Activated naive CD8-positive, alpha-beta T cell treated with anti-CD3 and anti-CD28 coated beads for 36 hours (primary cell): ENCODE results near the gene SPATA21. TPM values are rescaled to one million over a fixed set of nuclear protein-coding genes. Genes with fewer than 3 reads are reported as not detected.

Source experiments
- DNase-seq: peaks from one replicate; pipeline ENCODE4 v3.0.0; 2021
- H3K27ac Mint-ChIP-seq: one replicate; pipeline ENCODE4 v1.8.0; 2022; ENCODE audit warnings: mild to moderate bottlenecking, moderate library complexity, mixed read lengths
- H3K27me3 Mint-ChIP-seq: one replicate; pipeline ENCODE4 v1.8.0; 2022; ENCODE audit warnings: mild to moderate bottlenecking, mixed read lengths
- H3K36me3 Mint-ChIP-seq: one replicate; pipeline ENCODE4 v1.8.0; 2021; ENCODE audit warnings: mild to moderate bottlenecking, mixed read lengths
- H3K4me1 Mint-ChIP-seq: one replicate; pipeline ENCODE4 v1.8.0; 2021; ENCODE audit warnings: mixed read lengths
- H3K4me3 Mint-ChIP-seq: one replicate; pipeline ENCODE4 v1.8.0; 2022; ENCODE audit warnings: mild to moderate bottlenecking, moderate library complexity, mixed read lengths
- H3K9me3 Mint-ChIP-seq: one replicate; pipeline ENCODE4 v1.8.0; 2022; ENCODE audit warnings: mixed read lengths
- total RNA-seq, 2 experiments: library from RNA; stranded (reverse); gene quantifications; one replicate each; pipeline ENCODE4 v1.2.3, GENCODE V29; 2021

The SPATA21 gene
- total RNA-seq, 2 experiments from 2014 or later, result not detected

DNA sequence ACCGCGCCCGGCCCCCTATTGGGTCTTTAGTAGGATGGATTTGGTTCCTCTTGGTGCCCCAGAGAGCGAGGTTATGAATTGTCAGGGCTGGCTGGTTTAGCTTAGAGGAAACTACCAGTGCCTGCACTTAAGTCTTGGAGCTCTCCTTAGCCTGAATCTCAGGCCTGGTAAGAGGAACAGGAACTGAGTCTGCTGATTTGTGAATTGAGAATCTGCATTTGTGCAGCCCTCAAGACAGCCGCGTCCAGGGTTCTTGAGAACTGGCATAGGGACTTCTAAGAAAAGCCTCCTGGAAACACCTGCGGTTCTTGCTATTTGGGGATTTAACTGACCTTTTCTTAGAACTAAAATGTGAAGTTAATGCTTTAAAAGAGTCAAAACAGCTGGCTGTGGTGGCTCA lies 5.0 kb upstream of the SPATA21 start:
- Mint-ChIP-seq H3K9me3 (no peaks in the 10 kb centered on the region), H3K27me3 (no peaks in the 10 kb centered on the region), H3K27ac (peak overlapping the region; percentile 65), H3K4me3 (peak overlapping the region; percentile 96), H3K4me1 (peaks cover 25% of the 10 kb centered on the region), H3K36me3 (peaks cover 6% of the 10 kb centered on the region)
- no peak for DNase-seq

DNA sequence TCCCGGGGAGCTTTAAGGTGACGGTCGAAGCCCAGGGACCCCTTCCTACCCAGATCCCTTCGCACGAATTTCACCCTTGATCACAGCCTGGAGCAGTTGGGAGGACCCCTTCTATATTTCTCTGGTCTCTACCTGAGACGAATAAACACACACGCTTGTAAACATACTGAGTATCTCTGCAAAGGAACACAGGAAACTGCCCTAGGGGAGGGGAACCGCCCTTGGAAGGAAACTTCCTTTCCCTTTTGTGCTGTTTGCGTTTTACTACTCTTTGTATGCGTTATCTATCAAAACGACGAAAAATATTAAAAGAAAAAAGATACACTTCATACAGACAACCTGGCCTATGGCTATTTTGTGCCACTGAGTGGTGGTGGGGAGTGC lies 4.0 kb upstream of the SPATA21 start:
- no peaks in the 10 kb centered on the region for H3K27me3 Mint-ChIP-seq

GRCh38 chr1:16440470-16441281 lies 3.5 kb upstream of the SPATA21 start, which contains the start of gene NECAP2:
Gene NECAP2 (plus strand): TSS chr1:16440724. CDS start chr1:16440762, 38 bp downstream.
- Mint-ChIP-seq H3K4me3 (peak within 1 kb of the TSS; percentile 96), H3K4me1 (peaks cover 25% of the 10 kb centered on the region), H3K9me3 (no peaks in the 10 kb centered on the region), H3K27me3 (no peaks in the 10 kb centered on the region), H3K36me3 (peaks cover 6% of the 10 kb centered on the region), H3K27ac (peak within 1 kb of the TSS; percentile 93)
- DNase-seq, result peak; percentile 95

More for the DNA sequence above, 4.0 kb upstream of the SPATA21 start:
- H3K4me3 Mint-ChIP-seq, result peak overlapping the region; percentile 96
- DNase-seq, result no peak
- H3K4me1 Mint-ChIP-seq, result peaks cover 25% of the 10 kb centered on the region
- H3K9me3 Mint-ChIP-seq, result no peaks in the 10 kb centered on the region
- H3K27ac Mint-ChIP-seq, result peak overlapping the region; percentile 93
- peaks cover 6% of the 10 kb centered on the region for H3K36me3 Mint-ChIP-seq

- H3K27ac Mint-ChIP-seq, result peak overlapping the region; percentile 93
- H3K27me3 Mint-ChIP-seq, result no peaks in the 10 kb centered on the region
- peaks cover 25% of the 10 kb centered on the region for H3K4me1 Mint-ChIP-seq
- H3K9me3 Mint-ChIP-seq, result no peaks in the 10 kb centered on the region
- no peak for DNase-seq
- H3K4me3 Mint-ChIP-seq, result peak overlapping the region; percentile 96
- H3K36me3 Mint-ChIP-seq, result peaks cover 6% of the 10 kb centered on the region
Measured at GRCh38 chr1:16440131-16440469, 2.9 kb upstream of the SPATA21 start.

DNA sequence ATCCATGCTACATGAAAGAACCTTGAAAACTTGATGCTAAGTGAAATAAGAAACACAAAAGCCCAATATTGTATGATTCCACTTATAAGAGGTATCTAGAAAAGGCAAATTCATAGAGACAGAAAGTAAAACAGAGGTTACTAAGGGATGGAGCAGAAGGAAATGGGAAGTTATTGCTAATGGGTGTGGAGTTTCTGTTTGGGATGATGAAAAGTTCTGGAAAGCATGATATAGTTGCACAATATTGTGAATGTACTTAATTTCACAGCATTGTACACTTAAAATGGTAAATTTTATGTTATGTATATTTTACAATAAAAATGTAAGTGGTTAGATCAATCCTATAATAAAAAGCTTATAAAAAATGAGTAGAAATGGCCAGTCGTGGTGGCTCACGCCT lies 1.7 kb upstream of the SPATA21 start:
- H3K27me3 Mint-ChIP-seq, result no peaks in the 10 kb centered on the region
- H3K36me3 Mint-ChIP-seq, result peaks cover 3% of the 10 kb centered on the region
- H3K4me1 Mint-ChIP-seq, result peaks cover 23% of the 10 kb centered on the region
- H3K9me3 Mint-ChIP-seq, result no peaks in the 10 kb centered on the region
- H3K4me3 Mint-ChIP-seq, result no peak overlapping the region
- no peak for DNase-seq
- H3K27ac Mint-ChIP-seq, result no peak overlapping the region

DNA sequence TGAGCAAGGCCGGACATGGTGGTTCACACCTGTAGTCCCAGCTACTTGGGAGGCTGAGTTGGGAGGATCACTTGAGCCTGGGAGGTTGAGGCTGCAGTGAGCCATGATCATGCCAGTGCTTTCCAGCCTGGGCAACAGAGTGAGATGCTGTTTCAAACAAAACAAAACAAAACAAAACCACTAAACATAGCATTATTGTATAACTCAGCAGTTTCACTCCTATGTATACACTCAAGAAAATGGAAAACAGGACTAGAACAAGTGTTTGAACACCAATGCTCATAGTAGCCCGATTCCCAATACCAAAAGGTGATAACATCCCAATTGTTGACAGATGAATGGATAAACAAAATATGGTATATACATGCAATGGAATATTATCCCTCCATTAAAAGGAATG lies 1.3 kb upstream of the SPATA21 start:
- Mint-ChIP-seq H3K4me1 (peaks cover 23% of the 10 kb centered on the region), H3K36me3 (peaks cover 3% of the 10 kb centered on the region), H3K9me3 (no peaks in the 10 kb centered on the region), H3K27ac (no peak overlapping the region), H3K4me3 (no peak overlapping the region), H3K27me3 (no peaks in the 10 kb centered on the region)
- DNase-seq, result no peak

DNA sequence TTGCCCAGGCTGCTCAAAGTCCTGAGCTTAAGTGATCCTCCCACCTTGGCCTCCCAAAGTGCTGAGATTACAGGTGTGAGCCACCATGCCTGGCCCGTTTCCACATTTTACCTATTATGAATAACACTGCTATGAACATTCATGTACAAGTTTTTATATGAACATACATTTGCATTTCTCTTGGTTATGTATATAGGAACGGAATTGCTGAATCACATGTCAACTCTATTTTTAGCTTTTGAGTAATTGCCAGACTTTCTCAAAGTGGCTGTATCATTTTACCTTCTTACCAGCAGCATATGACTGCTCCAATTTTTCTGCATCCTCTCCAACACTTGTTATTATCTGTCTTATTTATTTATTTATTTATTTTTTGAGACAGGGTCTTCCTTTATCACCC lies 2.7 kb downstream of the SPATA21 start:
- Mint-ChIP-seq H3K9me3 (no peaks in the 10 kb centered on the region), H3K27me3 (no peaks in the 10 kb centered on the region)

GRCh38 chr1:16434007-16434406 lies 3.2 kb downstream of the SPATA21 start:
- Mint-ChIP-seq H3K9me3 (no peaks in the 10 kb centered on the region), H3K4me1 (no peaks in the 10 kb centered on the region), H3K36me3 (no peaks in the 10 kb centered on the region), H3K27me3 (no peaks in the 10 kb centered on the region), H3K4me3 (no peak overlapping the region), H3K27ac (no peak overlapping the region)
- no peak for DNase-seq

More for the DNA sequence above, 2.7 kb downstream of the SPATA21 start:
- no peak overlapping the region for H3K27ac Mint-ChIP-seq
- no peak for DNase-seq
- H3K4me1 Mint-ChIP-seq, result no peaks in the 10 kb centered on the region
- no peaks in the 10 kb centered on the region for H3K36me3 Mint-ChIP-seq
- H3K4me3 Mint-ChIP-seq, result no peak overlapping the region

- no peaks in the 10 kb centered on the region for H3K9me3 Mint-ChIP-seq
- DNase-seq, result no peak
- no peak overlapping the region for H3K4me3 Mint-ChIP-seq
- no peak overlapping the region for H3K27ac Mint-ChIP-seq
- H3K36me3 Mint-ChIP-seq, result no peaks in the 10 kb centered on the region
- H3K4me1 Mint-ChIP-seq, result no peaks in the 10 kb centered on the region
- no peaks in the 10 kb centered on the region for H3K27me3 Mint-ChIP-seq
Measured at GRCh38 chr1:16433030-16433429, 4.2 kb downstream of the SPATA21 start.

GRCh38 chr1:16430606-16431005 lies 6.6 kb downstream of the SPATA21 start:
- Mint-ChIP-seq H3K4me1 (no peaks in the 10 kb centered on the region), H3K9me3 (no peaks in the 10 kb centered on the region), H3K36me3 (no peaks in the 10 kb centered on the region), H3K4me3 (no peak overlapping the region), H3K27me3 (no peaks in the 10 kb centered on the region), H3K27ac (no peak overlapping the region)
- no peak for DNase-seq

DNA sequence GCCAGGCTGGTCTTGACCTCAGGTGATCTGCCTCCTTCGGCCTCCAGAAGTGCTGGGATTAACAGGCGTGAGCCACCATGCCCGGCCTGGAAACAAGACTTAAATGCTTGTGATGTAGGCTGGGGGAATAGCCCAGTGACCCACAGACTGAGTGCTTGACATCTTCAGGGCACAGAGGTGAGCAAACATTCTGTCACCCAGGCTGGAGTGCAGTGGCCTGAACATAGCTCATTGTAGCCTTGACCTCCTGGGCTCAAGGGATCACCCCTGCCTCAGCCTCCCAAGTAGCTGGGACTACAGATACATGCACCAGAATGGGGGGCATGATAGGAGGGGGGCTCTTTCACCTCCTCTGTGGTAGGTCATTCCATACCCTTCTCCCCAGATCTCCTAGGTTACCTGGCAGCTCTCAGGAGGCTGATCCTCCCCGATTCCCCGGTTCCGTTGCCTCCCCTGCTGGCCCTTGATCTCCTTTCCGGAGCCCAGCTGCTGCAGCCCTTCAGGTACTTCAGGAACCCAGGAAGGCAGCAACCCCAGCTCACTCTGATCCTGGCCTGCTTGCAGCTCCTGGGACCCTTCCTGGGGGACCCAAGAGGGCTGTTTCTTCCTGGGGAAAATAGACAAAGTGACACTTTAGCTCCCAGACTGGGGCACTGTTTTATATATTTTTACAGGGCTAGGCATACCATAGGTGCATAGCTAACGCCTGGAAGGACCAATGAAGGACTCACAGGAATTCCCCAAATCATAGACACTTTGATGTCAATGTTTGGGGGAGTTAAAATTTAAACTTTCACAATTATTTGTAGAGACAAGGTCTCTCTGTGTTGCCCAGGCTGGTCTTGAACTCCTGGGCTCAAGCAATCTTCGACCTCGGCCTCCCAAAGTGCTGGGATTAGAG lies 11.8 kb downstream of the SPATA21 start:
- H3K4me3 Mint-ChIP-seq, result no peak overlapping the region
- no peak overlapping the region for H3K27ac Mint-ChIP-seq
- no peaks in the 10 kb centered on the region for H3K36me3 Mint-ChIP-seq
- no peaks in the 10 kb centered on the region for H3K27me3 Mint-ChIP-seq
- H3K4me1 Mint-ChIP-seq, result peaks cover 13% of the 10 kb centered on the region
- DNase-seq, result no peak
- H3K9me3 Mint-ChIP-seq, result no peaks in the 10 kb centered on the region

DNA sequence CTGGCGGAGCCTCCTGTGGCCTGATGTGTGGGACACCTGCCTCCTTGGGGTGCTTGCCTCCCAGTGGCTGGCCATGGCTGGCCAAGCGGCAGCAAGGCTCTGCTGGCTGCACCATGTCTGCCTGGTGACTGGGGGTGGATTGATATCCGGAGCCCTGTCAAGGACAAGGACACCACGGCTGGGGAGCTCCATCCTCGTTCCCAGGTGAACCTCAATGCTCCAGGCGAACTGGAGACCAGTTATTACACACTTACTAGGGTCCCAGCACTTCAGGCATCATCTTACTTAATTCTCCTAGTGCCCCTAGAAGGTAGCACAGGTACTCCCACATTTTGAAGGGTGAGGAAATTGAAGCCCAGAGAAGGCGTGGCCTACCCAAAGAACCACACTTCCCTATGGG lies 15.2 kb downstream of the SPATA21 start:
- peaks cover 3% of the 10 kb centered on the region for H3K9me3 Mint-ChIP-seq
- no peak for DNase-seq
- no peaks in the 10 kb centered on the region for H3K27me3 Mint-ChIP-seq
- H3K27ac Mint-ChIP-seq, result no peak overlapping the region
- H3K4me1 Mint-ChIP-seq, result peaks cover 31% of the 10 kb centered on the region
- H3K4me3 Mint-ChIP-seq, result no peak overlapping the region
- H3K36me3 Mint-ChIP-seq, result peaks cover 5% of the 10 kb centered on the region

DNA sequence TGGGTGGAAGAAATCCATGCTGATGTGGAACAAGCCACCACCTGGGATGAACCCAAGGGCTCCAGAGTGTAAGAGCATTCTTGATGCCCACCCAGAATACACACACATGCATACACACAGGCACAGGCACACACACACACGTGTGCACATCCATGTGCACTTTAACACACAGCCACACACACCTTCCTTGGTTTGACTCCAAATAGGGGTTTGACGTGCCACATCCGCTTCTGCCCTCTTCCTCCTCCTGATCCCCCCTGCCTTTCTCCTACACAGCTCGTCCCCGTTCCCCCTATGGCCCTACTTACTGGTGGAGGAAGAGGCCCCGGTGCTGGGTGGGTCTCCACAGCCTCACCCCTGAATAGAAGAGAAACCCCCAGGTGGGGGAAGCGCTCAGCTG lies 16.0 kb downstream of the SPATA21 start:
- Mint-ChIP-seq H3K27ac (peak overlapping the region; percentile 79), H3K36me3 (peaks cover 5% of the 10 kb centered on the region), H3K9me3 (peaks cover 3% of the 10 kb centered on the region), H3K4me3 (peak overlapping the region; percentile 26), H3K4me1 (peaks cover 31% of the 10 kb centered on the region), H3K27me3 (no peaks in the 10 kb centered on the region)
- no peak for DNase-seq

DNA sequence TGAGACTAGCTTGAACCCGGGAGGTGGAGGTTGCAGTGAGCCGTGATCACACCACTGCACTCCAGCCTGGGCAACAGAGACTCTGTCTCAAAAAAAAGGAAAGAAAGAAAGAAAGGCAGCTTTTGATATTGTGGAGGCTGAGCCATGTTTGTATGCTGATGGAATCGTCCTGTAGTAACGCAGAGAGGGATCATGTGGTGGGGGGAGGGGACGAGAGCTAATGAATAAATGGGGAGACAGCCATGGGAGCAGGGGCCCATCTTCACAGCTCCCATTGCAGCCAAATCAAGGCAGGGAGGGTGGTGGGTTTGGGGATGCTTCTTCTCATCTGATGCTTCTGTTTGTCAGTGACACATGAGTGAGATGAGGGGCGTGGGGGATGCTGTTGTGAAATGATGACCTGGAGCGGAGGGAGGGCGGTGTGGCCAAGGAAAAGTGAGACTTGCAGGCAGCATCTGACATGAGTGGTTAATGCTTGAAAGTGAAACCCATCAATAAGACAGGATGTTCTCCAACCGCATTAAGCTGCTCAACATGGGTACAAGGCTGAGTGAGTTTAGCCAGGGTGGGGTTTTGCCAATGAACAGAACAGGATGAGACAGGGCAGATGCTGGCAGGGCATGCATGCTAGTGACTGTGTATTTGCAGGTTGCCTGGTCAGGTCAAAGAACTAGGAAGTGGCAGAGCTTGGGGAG lies 16.7 kb downstream of the SPATA21 start:
- peaks cover 31% of the 10 kb centered on the region for H3K4me1 Mint-ChIP-seq
- DNase-seq, result peak; percentile 76
- peaks cover 3% of the 10 kb centered on the region for H3K9me3 Mint-ChIP-seq
- H3K27me3 Mint-ChIP-seq, result no peaks in the 10 kb centered on the region
- peaks cover 5% of the 10 kb centered on the region for H3K36me3 Mint-ChIP-seq
- H3K4me3 Mint-ChIP-seq, result peak overlapping the region; percentile 26
- H3K27ac Mint-ChIP-seq, result peak overlapping the region; percentile 79
